IMR-90 (cell line): ENCODE results near the gene KCNIP3. TPM values are rescaled to one million over a fixed set of nuclear protein-coding genes. Genes with fewer than 3 reads are reported as not detected.

Experiments used
- ATAC-seq: fragments of 200-7000 bp; cut with Tn5 transposase; 2 replicates; pipeline ENCODE4 v1.9.1; 2020; ENCODE audit warnings: low read depth, mild to moderate bottlenecking, moderate library complexity
- BruUV-seq: library from RNA; stranded (reverse); fragments of 400-500 nt; replicated peaks from 2 replicates; lab custom pipeline; 2021; lab: Mats Ljungman, UMichigan
- CTCF ChIA-PET: fragments of 300-600 bp; formaldehyde crosslinking; extraction: SDS; loops from one replicate; lab custom pipeline; 2021; ENCODE audit warnings: antibody characterized with exemption; lab: Yijun Ruan, JAX
- POLR2A ChIA-PET: fragments of 300-600 bp; sonication (Branson Sonifier 250); formaldehyde crosslinking; loops from one replicate; lab custom pipeline; 2022; ENCODE audit warnings: antibody characterized with exemption; ENCODE audit not compliant: unreplicated experiment; lab: Charles Lee
- DNase-seq: peaks from one replicate; pipeline ENCODE4 v3.0.0; 2013
- H2AFZ ChIP-seq: replicated peaks from 2 replicates; pipeline ENCODE3; 2013; ENCODE audit warnings: low read length, mild to moderate bottlenecking; ENCODE audit not compliant: poor library complexity
- H2AK5ac ChIP-seq: 2 replicates; pipeline ENCODE4 v1.6.1; 2013; ENCODE audit warnings: low read depth, low read length, inconsistent platforms
- H2AK9ac ChIP-seq: replicated peaks from 2 replicates; pipeline ENCODE3; 2013; ENCODE audit warnings: mild to moderate bottlenecking, low read depth, low read length, moderate library complexity; ENCODE audit not compliant: poor library complexity
- H2BK120ac ChIP-seq: 2 replicates; pipeline ENCODE4 v1.6.1; 2013; ENCODE audit warnings: low read depth, low read length, inconsistent platforms
- H2BK15ac ChIP-seq: 3 replicates; pipeline ENCODE4 v1.6.1; 2013; ENCODE audit warnings: low read depth, low read length, inconsistent platforms
- H2BK20ac ChIP-seq: 2 replicates; pipeline ENCODE4 v1.6.1; 2013; ENCODE audit warnings: low read depth, mild to moderate bottlenecking, inconsistent platforms, low read length, moderate library complexity
- H2BK5ac ChIP-seq: 2 replicates; pipeline ENCODE4 v1.6.1; 2013; ENCODE audit warnings: mild to moderate bottlenecking, low read depth, low read length, inconsistent platforms; ENCODE audit not compliant: poor library complexity, severe bottlenecking
- H3K14ac ChIP-seq: replicated peaks from 2 replicates; pipeline ENCODE4 v1.6.1; 2013; ENCODE audit warnings: low read depth, low read length, inconsistent platforms
- H3K18ac ChIP-seq: 2 replicates; pipeline ENCODE4 v1.6.1; 2013; ENCODE audit warnings: low read depth, low read length, control low read depth
- H3K23ac ChIP-seq: 2 replicates; pipeline ENCODE4 v1.6.1; 2013; ENCODE audit warnings: low read depth, low read length, inconsistent platforms
- H3K27ac ChIP-seq: 2 replicates; pipeline ENCODE4 v1.5.1; 2013; ENCODE audit warnings: mild to moderate bottlenecking, control low read depth, low read length; ENCODE audit not compliant: insufficient read depth
- H3K27me3 ChIP-seq: 2 replicates; pipeline ENCODE4 v1.6.1; 2013; ENCODE audit warnings: low read length; ENCODE audit not compliant: control insufficient read depth, insufficient read depth
- H3K36me3 ChIP-seq: 2 replicates; pipeline ENCODE4 v1.6.1; 2013; ENCODE audit warnings: low read length, mixed read lengths; ENCODE audit not compliant: control insufficient read depth, insufficient read depth
- H3K4ac ChIP-seq: 2 replicates; pipeline ENCODE4 v1.6.1; 2013; ENCODE audit warnings: low read depth, low read length, inconsistent platforms
- H3K4me1 ChIP-seq: 2 replicates; pipeline ENCODE4 v1.6.1; 2013; ENCODE audit warnings: low read length, mixed read lengths; ENCODE audit not compliant: control insufficient read depth, insufficient read depth
- H3K4me2 ChIP-seq: 2 replicates; pipeline ENCODE4 v1.6.1; 2013; ENCODE audit warnings: low read depth, mild to moderate bottlenecking, control low read depth, low read length, moderate library complexity
- H3K4me3 ChIP-seq: 2 replicates; pipeline ENCODE4 v1.5.1; 2013; ENCODE audit warnings: low read depth, mild to moderate bottlenecking, control low read depth, low read length, moderate library complexity; ENCODE audit not compliant: insufficient read depth
- H3K56ac ChIP-seq: 2 replicates; pipeline ENCODE4 v1.6.1; 2013; ENCODE audit warnings: low read length, inconsistent platforms; ENCODE audit not compliant: insufficient read depth; ENCODE audit errors: extremely low read depth
- H3K79me1 ChIP-seq, 2 experiments: 2 replicates each; pipeline ENCODE4 v1.6.1; 2013; ENCODE audit warnings: low read length in 2 of 2, inconsistent platforms in 1 of 2, low read depth in 1 of 2
- H3K9ac ChIP-seq: 2 replicates; pipeline ENCODE4 v1.6.1; 2013; ENCODE audit warnings: low read depth, low read length, control low read depth
- H3K9me1 ChIP-seq: 2 replicates; pipeline ENCODE4 v1.6.1; 2013; ENCODE audit warnings: low read length, inconsistent platforms; ENCODE audit not compliant: insufficient read depth
- H3K9me3 ChIP-seq: 2 replicates; pipeline ENCODE4 v1.6.1; 2013; ENCODE audit warnings: low read length; ENCODE audit not compliant: control insufficient read depth, insufficient read depth
- H4K20me1 ChIP-seq: 2 replicates; pipeline ENCODE4 v1.6.1; 2013; ENCODE audit warnings: low read length, inconsistent platforms; ENCODE audit not compliant: insufficient read depth
- H4K5ac ChIP-seq: 2 replicates; pipeline ENCODE4 v1.6.1; 2013; ENCODE audit warnings: mild to moderate bottlenecking, low read depth, low read length, control low read depth
- H4K8ac ChIP-seq, 2 experiments: 2 replicates each; pipeline ENCODE4 v1.6.1; 2013; ENCODE audit warnings: low read depth in 2 of 2, low read length in 2 of 2, control low read depth in 1 of 2, inconsistent platforms in 1 of 2
- H4K91ac ChIP-seq: 2 replicates; pipeline ENCODE4 v1.6.1; 2013; ENCODE audit warnings: low read depth, low read length, inconsistent platforms; ENCODE audit not compliant: insufficient read depth
- WGBS, 2 experiments: methylation state at CpG; one replicate each; pipeline versions ENCODE4 v1.1.5 to v1.1.7; 2013; ENCODE audit warnings: missing lambda C conversion rate in 2 of 2; ENCODE audit not compliant: insufficient read length in 1 of 2; ENCODE audit errors: extremely low coverage in 2 of 2; 5-methylcytosine and 5-hydroxymethylcytosine counted together
- dilution Hi-C: fragments of 300-500 bp; cut with HindIII; formaldehyde crosslinking; loops from one replicate; pipeline ENCODE4 v1.14.3; 2018; ENCODE audit warnings: low sequenced_read_pairs; ENCODE audit not compliant: unreplicated experiment
- in situ Hi-C: fragments of 300-500 bp; cut with MboI; formaldehyde crosslinking; loops from 3 replicates; pipeline ENCODE4 v1.14.3; 2019; ENCODE audit warnings: low sequenced_read_pairs, inconsistent platforms, mixed read lengths
- intact Hi-C: fragments of 100-400 bp; cut with micrococcal nuclease; formaldehyde crosslinking; loops from 2 replicates; pipeline ENCODE4 v1.10.0; 2022
- polyA plus RNA-seq, 3 experiments: library from polyadenylated mRNA; depleted of rRNA; stranded (reverse); fragments of >200 nt; gene quantifications; 2 replicates each; pipeline ENCODE4 v1.2.3, GENCODE V29; 2012; ENCODE audit warnings: low replicate concordance in 1 of 3
- total RNA-seq: library from RNA; depleted of rRNA; stranded (reverse); fragments of >200 nt; gene quantifications from 2 replicates; pipeline ENCODE4 v1.2.3, GENCODE V29; 2012
- TF ChIP-seq, protein P1 (sequence below): fragments of 150-350 bp; IDR thresholded peaks from 2 replicates; pipeline ENCODE4 v1.6.1; 2016; ENCODE audit warnings: low read depth, mild to moderate bottlenecking, low read length, moderate library complexity, borderline replicate concordance

The KCNIP3 gene
- total and polyA plus RNA-seq, 2 of the 4 experiments (the other 2 are of a cell fraction), result 0.72 to 1.4 TPM

DNA sequence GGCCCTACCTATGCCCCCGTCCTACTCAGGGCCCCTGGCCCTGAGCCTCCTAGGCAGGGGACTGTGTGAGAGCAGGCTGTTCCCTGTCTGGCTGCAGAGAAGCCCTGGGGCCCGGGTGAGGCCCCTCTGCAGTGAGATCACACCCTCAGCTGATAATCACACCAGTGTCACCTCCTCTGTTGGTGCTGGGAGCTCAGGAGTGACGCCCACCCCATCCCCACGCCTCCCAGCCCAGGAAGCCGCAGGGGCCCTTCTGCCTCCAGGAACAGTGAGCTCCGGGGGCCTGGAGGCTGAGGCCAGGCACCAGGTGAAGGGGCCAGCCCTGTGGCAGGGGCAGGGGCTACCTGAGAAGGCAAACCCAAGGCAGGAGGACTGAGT is 20.0 kb downstream of the KCNIP3 start:
- Histone ChIP-seq H3K9me3 (no peaks in the 10 kb centered on the region), H3K27ac (no peak overlapping the region), H3K4me3 (no peak overlapping the region), H2AK9ac (no peak overlapping the region), H3K79me1 (no peaks in the 10 kb centered on the region), H3K4me1 (peaks cover 9% of the 10 kb centered on the region; the same call in 1 of the 2 replicates), H3K4me2 (no peak overlapping the region), H2BK20ac (no peak overlapping the region), H2BK5ac (no peak overlapping the region), H2AFZ (no peak overlapping the region), H3K56ac (no peak overlapping the region), H4K5ac (no peak overlapping the region), H3K27me3 (peaks cover 3% of the 10 kb centered on the region; the same call in 1 of the 2 replicates), H2AK5ac (no peak overlapping the region), H4K20me1 (no peaks in the 10 kb centered on the region), H3K4ac (no peak overlapping the region), H4K91ac (no peak overlapping the region), H2BK15ac (no peak overlapping the region), H3K9ac (no peak overlapping the region), H2BK120ac (no peak overlapping the region), H3K9me1 (no peaks in the 10 kb centered on the region), H3K18ac (no peak overlapping the region), H4K8ac (no peak overlapping the region), H3K14ac (no peak overlapping the region), H3K36me3 (no peaks in the 10 kb centered on the region), H3K23ac (no peak overlapping the region)
- BruUV-seq, result no TSS peak
- no CpG with 5 or more reads among the region's 6 CpGs for WGBS, 2 experiments
- ATAC-seq (no peak), DNase-seq (no peak)
- TF ChIP-seq, protein P1, sequence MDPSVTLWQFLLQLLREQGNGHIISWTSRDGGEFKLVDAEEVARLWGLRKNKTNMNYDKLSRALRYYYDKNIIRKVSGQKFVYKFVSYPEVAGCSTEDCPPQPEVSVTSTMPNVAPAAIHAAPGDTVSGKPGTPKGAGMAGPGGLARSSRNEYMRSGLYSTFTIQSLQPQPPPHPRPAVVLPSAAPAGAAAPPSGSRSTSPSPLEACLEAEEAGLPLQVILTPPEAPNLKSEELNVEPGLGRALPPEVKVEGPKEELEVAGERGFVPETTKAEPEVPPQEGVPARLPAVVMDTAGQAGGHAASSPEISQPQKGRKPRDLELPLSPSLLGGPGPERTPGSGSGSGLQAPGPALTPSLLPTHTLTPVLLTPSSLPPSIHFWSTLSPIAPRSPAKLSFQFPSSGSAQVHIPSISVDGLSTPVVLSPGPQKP, result no peak
- POLR2A ChIA-PET, result no interaction called here
- intact Hi-C loops, result no loop called here
- CTCF ChIA-PET, result interaction anchor here (0.6 to 1.6 kb wide), 2 partner anchors 61 to 85 kb away, joined by 3 to 4 read pairs; no protein-coding TSS in a partner anchor
- dilution Hi-C loops, result no loop called here
- in situ Hi-C loops, result no loop called here
